NCI-H526 (cell line): ENCODE results near the gene TRIM7.

Experiments
- DNase-seq, 2 experiments: peaks; one replicate each; lab custom pipeline; 2025; lab: John Stamatoyannopoulos, UW

The TRIM7 gene

DNA sequence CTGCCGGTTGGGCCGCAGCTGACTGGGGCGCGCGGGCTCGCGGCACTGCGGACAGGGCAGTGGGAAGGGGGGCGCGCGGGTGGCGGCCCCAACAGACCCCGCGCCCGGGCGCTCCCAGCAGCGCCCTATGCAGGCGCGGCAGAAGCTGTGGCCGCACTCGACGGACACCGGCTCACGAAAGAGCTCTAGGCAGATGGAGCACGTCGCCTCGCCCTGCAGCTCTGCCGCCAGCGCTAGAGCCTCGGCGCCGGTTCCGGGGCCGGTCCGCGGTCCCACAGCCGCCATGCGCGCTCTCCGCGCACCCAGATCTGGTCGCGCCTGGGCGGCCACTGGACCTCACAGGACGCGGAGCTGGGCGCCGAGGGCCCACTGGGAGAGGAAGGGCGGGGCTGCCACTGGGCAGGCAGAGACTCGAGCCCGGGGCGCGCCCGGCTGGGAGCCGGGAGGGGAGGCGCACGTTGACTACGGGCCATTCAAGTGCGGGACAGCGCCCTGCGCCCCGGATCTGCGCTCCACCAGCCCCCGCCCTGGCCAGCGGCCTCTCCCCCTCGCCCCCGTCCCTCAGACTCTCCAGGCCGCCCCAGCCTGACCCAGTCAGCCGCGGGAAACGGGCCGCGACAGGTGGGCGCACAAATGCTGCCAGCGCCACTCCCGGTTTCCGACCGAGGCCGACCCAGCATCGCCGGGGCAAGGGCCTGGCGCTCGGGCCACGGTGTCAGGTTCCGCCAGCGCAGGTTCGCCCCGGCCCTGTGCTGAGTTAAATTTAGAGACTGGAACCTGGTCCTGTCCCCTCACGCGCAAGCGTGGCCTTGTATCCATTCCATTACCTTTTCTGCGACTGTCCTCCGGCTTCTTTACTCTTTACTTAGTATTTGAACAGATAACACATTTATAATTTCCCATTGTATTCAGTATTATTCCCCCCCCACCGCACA, at the start of gene TRIM7:
Gene TRIM7 (minus strand): TSS at position 371 of the 935 bp plus-strand sequence. CDS start 86 bp downstream, at position 285.
- no peak for DNase-seq

DNA sequence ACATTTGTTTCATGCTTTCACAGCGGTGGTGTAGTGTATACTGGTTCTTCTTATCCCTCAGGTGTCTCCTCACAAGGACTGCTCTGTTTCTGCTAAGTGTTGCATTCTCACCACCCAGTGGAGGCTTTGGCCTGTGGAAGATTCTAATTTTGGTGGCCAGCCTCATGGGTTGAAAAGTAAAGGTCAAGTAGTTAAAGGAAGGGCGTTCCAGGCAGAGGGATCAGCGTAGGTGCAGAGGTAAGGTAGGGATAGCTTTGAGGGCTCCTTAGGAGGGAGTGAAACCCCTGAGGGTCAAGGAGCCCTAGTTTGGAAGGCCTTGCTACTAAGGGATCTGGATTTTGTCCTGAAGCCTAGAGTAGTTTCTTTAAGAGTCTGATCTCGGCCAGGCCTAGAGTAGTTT, 43.3 kb upstream of the TRIM7 start:
- no peak for DNase-seq

DNA sequence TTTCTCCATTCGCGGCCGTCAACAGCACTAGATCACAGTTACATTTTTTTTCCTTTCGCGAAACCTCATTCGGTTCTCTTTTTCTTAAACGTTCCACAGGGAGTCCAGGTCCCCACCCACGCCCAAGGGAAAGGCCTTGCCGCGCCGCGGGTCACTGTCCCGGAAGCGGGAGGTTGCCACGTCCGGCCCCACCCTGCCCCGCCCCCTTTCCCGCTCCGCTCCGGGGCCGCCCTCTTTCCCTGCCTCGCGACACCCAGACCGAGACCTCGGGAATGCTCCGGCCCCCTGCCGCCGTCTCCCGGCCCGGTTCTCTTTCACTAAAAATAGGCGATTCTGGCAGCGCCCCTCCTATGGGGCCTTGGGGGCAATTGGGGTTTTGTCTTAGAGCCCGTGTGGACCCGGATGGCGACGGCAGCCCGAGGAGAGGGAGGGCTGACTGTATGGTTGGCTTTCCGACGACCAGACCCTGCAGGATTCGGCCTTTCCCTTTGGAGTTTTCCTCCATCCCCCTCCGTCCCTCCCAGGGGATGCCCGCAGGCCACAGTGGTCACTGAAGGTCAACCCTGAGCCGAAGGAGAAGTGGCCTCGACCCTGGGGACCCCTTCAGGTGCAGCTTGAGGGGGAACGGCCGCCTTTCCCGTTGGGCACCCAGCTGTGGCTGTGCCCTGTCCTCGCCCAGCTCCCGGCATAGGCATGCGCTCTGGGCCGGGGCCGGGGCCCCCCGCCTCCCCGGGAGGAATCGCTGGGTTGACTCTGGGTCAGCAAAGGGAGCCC, 41.5 kb upstream of the TRIM7 start:
- DNase-seq = no peak

DNA sequence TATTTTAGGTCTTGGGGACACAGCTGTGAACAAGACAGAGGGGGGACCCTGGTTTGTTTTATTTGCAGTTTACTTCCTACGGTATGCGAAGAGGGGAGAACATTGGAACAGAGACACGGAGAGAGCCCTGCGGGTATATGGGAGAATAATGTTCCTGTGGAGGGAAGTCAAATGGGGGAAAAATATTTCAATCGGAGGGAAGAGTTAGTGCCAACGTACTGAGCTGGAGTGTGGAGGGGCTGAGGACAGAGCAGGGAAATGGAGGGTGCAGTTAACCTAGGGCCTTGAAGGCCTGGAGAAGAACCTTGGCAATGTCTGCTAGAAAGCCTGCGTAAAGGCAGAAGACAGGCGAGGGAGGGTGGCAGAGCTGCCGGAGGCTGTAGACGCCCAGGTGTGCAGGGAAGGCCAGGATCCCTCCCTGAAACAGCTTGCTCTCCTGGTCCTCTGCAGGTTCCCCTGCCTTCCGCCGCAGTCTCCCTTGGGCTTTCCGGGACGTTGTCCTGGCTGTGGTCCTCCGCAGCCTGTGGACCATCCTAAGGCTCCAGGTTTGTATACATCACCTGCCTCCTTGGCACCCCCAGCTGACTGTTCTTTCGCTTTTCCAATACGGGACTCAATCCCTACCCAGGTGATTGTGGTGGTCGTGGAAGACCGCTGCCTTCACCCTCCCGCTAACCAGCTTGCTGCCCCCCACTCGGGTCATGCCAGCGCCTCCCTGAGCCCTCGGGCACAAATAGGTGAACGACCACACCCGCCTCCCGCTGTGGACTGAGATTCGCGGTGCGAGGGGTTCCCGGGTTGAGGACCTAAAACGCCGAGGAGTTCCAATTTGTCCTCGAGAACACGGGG, 40.7 kb upstream of the TRIM7 start:
- no peak for DNase-seq

DNA sequence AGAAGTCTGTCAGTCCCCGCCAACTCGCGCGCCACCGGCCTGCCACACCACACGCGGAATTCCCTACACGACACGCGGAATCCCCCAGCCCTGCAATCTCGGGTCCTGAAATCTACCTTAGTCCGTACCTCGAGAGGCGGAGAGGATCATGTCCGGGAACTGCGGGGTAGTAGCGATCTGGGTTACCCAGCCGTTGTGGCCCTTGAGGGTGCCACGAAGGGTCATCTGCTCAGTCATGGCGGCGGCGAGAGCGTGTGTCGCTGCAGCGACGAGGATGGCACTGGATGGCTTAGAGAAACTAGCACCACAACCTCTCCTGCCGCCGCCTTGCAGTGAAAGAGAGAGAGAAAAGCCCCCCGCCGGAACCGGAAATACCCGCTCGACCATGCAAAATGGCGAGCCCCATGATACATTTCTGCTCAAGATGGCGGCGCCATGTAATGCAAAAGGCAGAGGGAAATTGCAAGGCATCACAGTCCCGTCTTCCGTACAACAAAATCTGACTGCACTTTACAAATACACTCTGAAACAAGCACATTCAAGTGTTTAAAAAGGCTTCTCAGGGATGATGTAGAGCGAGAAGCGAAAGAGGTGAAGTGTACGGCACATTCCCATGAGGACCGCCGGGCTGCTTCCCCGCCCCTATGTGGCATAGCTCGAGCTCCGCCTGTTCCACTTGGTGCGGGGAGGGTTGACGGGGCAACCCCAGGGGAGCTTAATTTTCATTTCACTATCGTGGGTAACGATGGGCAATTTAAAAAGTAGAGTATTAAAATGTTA, 38.8 kb upstream of the TRIM7 start, which contains the start of gene RACK1:
Gene RACK1 (minus strand): TSS at position 343 of the 780 bp plus-strand sequence. CDS start 106 bp downstream, at position 237.
- DNase-seq = no peak

DNA sequence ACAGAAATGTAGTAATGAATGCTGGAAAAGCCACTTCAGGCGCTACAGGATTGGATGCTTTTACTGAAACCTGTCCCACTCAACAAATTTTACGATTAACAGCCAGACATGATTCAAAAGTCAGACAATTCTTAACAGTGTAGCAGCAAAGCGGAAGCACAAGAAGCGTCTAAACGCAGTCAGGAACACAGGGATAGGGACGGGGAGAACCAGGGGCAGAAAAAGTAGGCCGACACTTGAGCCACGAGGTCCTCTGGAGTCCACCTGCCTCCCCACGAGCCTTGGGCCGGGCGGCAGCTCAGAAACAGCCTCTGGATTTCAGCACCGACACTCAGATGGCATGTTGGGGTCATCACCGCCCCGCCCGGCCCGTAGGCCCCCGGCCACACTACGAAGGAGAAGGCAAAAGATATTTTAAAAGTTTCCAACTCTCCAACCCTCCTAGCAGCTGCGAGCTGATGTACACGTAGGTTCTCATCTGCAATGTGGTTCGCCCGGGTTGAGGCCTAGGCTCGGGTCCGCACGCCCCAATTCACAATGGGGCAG, 38.1 kb upstream of the TRIM7 start:
- no peak for DNase-seq

DNA sequence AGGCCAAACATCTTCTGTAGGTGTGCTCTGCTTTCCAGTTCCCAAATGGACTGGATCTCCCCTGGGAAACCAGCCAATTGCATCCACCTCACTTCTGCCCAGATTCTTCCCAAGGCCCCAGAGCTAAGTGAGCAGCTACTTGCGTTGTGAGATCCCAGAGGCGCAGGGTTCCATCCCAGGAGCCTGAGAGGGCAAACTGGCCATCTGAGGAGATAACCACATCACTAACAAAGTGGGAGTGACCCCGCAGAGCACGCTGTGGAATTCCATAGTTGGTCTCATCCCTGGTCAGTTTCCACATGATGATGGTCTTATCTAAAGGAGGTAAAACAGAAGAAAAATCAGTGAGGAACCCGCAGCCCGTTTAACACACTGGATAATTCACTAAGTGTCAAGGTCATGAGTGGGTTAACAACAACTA, 37.0 kb upstream of the TRIM7 start:
- DNase-seq = no peak

DNA sequence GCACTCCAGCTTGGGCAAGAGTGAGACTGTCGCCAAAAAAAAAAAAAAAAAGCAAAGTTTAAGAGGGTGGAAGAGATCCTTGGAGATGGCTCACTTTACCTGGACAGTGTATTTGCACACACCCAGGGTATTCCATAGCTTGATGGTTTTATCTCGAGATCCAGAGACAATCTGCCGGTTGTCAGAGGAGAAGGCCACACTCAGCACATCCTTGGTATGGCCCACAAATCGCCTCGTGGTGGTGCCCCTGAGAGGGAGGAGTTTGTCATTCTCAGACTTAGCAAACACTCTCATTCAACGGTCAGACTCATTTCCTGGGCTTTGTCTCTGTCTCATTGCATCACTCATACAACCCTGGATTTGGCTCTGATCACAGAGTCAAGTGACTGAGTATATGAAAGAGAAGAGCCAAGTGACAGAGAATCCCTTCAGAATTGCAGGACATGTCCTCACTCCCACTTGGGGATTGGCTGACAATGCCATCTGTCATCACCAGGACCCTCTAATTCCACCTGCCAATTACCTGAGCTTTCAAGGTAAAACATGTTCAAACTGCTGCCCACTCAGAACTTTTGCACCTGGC, 36.5 kb upstream of the TRIM7 start:
- no peak for DNase-seq

DNA sequence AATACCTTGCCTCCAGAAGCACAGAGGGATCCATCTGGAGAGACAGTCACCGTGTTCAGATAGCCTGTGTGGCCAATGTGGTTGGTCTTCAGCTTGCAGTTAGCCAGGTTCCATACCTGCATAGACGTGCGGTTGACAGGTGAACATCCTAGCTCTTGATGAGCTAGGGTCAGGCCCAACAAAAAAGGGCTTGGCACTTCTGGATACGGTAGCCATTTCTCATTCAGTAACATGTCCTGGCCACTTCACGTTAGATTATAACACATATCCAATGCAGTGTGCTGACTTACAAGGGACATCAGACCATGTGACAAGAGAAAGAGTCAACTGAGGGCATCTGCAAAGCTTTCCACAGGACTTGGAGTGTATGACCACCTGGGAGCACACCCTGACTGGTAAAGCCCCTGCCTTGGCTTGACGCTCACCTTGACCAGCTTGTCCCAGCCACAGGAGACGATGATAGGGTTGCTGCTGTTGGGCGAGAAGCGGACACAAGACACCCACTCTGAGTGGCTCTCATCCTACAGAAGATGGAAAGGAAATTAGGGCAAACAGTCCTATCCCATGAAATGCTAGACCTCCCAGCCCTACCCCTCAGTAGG, 34.2 kb upstream of the TRIM7 start:
- DNase-seq = no peak

DNA sequence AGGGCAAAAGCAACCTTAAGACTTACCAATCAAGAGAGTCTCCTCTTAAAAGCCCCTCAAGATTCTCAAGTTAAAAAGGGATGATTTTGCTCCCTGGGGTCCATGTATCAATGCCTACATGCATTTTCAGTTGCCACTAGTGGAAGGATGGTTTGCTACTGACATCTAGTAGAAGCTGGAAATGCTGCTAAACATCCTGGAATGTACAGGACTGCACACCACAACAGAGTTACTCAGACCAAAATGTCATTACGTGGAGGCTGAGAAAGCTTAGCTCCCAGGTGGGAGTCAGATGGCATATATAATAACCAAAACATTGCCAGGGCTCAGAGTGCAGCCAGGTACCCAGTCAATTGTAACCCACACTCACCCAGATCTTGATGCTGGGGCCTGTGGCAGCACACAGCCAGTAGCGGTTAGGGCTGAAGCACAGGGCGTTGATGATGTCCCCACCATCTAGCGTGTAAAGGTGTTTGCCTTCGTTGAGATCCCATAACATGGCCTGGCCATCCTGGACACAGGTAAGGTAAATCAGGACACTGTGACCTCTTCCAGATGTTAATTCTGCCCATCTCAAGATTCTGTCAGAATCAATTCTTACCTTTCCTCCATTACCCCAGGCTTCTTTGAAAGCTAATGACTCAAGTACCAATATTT, 32.9 kb upstream of the TRIM7 start:
- no peak for DNase-seq

DNA sequence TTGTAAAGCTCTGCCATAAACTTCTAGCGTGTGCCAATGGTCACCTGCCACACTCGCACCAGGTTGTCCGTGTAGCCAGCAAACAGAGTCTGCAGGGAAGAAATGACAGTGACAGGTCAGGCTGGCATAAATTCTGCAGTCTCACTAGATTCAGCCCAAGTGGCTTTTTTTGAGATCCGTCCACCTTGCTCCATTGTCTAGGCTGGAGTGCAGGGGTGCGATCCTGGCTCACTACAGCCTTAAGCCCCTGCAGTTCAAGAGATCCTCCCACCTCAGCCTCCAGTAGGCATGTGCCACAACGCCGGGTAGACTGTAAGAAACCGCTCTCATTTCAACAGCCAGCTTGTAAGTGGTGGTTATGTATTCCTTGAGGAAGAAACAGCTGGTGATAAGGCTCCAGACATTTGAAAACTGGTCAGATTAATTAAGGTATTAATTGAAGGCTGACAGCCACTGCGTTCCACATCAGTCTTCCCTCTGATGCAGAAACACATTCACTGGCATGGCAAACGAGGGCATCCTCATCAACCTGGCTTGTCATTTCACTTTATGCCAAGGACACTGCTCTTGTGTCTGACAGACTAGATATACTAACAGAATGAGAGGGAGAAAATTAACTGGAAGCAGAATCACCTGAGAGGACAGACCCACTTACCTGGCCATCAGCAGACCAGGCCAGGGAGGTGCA, 32.1 kb upstream of the TRIM7 start:
- no peak for DNase-seq

DNA sequence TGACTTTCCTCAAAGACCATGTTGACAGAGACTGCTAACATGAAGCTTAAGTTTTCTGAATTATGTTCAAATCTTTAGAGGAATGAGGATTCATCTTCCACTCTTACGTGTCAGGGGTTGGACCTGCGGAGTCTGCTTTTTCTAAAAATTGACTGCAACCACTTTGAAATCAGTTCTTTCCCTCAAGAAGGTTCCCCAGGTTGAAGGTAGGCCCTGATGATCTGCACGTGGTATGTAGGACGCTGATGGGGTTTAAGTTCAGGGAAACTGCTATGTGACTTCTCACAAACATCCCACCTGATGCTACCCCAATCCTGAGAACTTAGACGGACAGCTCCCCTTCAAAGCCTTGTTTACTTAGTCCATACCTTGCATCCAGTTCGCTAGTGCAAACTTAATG, 31.5 kb upstream of the TRIM7 start:
- no peak for DNase-seq

DNA sequence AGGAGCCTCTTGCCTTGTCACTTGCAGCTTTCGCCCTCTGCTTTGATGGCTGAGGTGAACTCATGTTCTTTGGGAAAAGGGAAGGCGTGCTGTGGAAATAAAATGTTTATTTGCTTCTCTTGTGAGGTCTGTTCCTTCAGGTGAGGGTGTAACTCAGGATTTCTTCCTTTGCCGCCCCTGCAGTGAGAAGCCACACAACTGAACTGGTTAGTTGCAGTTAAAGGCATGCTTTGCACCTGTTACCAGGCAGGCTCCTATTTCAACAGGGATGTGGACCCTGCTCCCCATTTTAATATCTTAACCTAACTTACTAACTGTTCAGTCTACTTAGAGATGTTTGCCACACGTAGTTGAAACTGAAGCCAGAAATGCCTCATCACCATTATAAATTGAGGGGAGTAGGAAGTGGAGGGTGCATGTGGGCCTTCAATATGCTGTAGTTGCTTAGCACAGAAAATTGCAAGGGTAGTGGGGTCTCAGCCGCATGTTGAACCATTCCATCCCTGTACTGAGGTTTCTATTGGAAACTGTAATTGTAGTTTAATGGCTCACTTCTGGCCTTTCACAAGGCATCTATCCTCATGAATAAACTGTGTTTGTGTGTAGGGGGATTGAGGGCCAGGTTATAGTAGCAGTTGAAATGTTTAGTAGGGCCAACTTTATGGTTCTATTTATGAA, 30.8 kb upstream of the TRIM7 start:
- DNase-seq = no peak

DNA sequence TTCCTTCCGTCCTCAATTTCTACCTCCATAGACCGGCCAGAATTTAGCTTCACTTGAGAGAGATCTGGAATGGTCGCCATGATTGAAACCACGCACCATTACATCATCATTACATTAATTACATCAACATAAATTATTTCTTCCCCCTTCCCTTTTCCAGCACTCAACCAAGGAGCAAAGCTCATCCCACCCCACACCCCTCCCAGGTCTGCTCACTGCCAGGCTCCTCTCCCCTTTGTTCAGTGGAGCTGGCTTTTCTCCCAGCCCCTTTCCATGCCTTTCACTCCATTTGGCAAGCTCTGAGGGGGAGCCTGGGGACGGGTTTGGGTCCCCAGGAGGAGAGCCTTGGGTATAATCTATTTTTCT, 30.3 kb upstream of the TRIM7 start:
- no peak for DNase-seq

DNA sequence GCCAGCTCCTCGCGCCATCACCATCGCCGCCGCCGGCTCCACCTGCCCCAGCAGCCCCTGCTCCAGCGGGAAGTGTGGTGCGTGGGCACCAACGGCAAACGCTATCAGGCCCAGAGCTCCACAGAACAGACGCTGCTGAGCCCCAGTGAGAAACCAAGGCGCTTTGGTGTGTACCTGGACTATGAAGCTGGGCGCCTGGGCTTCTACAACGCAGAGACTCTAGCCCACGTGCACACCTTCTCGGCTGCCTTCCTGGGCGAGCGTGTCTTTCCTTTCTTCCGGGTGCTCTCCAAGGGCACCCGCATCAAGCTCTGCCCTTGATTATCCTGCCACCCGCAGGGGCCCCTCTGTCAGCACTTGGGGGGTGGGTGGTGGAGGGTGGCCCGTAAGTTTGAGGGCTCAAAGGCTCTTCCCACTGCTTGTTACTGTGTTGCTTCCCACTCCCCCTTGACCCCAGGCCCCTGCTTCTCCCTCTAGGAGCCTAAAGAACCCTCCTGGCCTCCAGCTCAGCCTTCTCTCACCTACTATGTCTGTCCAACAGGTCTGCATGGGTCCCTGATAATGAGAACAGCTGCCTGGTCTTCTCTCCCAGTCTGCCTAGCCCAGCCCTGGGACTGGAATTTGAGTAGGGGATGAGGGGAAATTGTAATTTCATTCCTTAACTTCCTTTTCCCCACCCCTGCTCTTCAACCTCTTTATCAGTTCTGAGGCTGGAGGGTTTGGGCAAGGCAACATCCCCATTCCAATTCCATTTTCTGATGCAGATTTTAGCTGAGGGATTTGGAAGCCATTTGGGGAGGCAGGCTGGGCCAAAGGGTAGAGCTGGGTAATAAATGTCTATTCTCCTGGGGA, 29.7 kb upstream of the TRIM7 start:
- DNase-seq = no peak

DNA sequence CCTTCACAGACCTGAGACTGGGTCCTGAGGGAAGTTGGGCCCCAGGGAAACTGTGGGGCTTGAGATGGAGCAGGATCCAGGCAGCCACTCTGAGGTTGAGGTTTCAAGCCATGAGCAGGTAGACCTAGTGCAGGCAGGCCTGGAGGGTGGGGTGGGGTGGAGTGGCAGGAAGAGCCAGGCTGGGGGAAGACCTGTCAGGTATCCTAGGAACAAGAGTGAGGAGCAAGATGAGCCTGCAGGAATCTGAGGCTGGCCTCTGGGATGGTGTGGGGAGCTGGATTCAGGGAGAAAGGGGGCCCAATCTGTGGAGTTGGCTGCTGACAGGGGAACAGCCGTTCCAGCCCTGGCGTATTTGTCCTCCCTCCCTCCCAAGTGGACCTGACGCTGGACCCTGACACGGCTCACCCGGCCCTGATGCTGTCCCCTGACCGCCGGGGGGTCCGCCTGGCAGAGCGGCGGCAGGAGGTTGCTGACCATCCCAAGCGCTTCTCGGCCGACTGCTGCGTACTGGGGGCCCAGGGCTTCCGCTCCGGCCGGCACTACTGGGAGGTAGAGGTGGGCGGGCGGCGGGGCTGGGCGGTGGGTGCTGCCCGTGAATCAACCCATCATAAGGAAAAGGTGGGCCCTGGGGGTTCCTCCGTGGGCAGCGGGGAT, 28.9 kb upstream of the TRIM7 start:
- DNase-seq = no peak
